ENCODE data around the gene HSPB9.

The HSPB9 gene

DNA sequence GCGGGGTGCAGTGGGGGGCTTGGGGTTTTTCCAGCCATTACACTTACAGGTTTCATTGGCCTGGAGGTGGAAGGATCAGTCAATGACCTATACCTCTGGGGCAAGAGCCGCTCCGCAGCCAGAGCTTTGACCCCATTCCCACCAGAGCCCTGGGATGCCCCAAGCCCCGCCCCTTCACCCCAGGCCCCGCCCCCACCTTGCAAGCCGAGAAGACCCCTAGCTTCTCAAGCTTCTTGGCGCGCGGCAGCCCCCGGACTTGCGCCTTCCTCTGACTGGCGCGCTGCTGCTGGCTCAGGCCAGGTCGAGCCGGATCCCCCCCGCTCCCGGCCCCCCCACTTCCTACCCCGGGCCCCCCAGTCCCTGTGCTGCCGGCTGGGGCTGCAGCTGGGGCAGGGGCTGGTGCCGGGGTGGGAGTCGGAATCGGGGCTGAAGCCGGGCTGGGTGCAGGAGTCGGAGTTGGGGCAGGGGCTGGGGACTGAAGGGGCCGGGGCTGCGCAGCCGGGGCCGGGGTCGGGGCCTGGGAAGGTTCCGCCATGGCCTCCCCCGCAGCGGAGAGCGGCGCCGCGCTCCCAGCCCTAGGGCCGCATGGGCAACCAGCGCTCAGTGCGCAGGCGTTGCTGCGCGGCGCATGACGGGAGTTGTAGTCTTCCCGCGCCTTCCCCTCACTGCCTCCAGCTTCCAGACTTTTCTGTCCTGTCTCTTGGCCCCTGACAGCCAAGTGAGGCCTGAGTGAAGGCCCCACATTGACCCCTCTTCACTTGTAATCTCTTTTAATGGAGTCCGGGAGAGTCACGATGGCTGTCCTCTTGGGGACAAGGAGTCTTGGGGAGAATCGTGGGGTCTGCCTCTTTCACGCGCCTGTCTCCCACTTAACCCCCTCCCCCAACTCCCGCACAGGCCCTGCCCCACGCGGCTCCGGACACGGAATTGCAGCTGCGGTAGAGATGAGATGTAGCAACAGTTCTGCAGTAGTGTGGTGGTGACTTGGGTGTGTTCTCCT, 1.5 kb upstream of the HSPB9 start, which contains the start of gene KAT2A:
Gene KAT2A, minus strand, starts transcription at position 598 of the 1,000 bp plus-strand sequence. Its CDS starts 63 bp downstream, at position 535.
- DNase-seq (ENCODE audit: low read depth) = peak; percentile 46
- TF ChIP-seq, protein P1, sequence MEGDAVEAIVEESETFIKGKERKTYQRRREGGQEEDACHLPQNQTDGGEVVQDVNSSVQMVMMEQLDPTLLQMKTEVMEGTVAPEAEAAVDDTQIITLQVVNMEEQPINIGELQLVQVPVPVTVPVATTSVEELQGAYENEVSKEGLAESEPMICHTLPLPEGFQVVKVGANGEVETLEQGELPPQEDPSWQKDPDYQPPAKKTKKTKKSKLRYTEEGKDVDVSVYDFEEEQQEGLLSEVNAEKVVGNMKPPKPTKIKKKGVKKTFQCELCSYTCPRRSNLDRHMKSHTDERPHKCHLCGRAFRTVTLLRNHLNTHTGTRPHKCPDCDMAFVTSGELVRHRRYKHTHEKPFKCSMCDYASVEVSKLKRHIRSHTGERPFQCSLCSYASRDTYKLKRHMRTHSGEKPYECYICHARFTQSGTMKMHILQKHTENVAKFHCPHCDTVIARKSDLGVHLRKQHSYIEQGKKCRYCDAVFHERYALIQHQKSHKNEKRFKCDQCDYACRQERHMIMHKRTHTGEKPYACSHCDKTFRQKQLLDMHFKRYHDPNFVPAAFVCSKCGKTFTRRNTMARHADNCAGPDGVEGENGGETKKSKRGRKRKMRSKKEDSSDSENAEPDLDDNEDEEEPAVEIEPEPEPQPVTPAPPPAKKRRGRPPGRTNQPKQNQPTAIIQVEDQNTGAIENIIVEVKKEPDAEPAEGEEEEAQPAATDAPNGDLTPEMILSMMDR (IDR thresholded peaks at IDR 0.05; ENCODE audit: control insufficient read depth, extremely low read depth, insufficient read depth) = no peak
- H3K4me3 ChIP-seq (ENCODE audit: low read depth, low read length) = peak within 1 kb of the TSS; percentile 70

GRCh38 chr17:42124256-42124655, 1.7 kb downstream of the HSPB9 start:
- TF ChIP-seq, protein P1 (IDR thresholded peaks at IDR 0.05; ENCODE audit: control insufficient read depth, extremely low read depth, insufficient read depth) = no peak
- no peak overlapping the region for H3K4me3 ChIP-seq (ENCODE audit: low read depth, low read length)
- DNase-seq (ENCODE audit: low read depth) = no peak

DNA sequence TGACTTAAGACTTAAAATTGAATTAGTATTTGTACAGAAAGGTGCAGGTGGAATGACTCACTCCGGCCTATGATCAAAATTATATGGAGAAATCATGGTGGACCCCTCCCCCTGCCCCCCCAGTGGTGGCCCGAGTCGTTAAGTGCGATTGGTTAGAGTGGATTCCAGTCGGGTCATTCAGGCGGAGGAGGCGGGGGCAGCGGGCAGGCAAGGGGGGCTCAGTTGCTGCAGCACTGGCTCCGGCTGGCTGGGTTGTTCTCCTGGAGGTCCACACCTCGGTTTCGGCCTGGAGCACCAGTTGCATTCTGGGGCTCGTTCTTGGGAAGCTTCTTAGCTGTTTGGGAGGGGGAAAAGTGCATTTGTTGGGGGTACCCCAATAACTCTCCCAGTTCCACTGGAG, 3.0 kb downstream of the HSPB9 start:
- TF ChIP-seq, protein P1 (IDR thresholded peaks at IDR 0.05; ENCODE audit: control insufficient read depth, extremely low read depth, insufficient read depth) = no peak
- no peak for DNase-seq (ENCODE audit: low read depth)

DNA sequence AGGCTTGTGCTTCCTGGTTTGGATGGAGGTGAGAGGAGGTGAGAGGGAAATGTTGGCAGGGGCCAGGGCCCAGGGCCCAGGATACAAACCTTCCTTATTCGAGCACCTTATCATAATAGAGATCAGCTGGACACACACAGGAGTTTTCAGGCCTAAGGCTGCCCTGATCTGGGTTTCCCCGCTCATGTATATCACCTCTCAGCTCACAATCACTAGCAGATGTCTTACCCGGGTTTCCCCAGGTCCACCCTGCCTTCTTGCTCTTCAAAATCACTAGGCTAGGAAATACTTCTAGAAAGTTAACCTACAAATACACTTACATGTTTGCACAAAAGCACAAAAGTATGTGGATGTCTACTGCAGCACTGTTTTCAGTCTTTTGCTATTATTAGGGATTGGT, 4.2 kb downstream of the HSPB9 start:
- no peak overlapping the region for H3K4me3 ChIP-seq (ENCODE audit: low read depth, low read length)
- no peak for DNase-seq (ENCODE audit: low read depth)
- TF ChIP-seq, protein P1 (IDR thresholded peaks at IDR 0.05; ENCODE audit: control insufficient read depth, extremely low read depth, insufficient read depth) = no peak

More for the DNA sequence above, 3.0 kb downstream of the HSPB9 start:
- no peak overlapping the region for H3K4me3 ChIP-seq (ENCODE audit: low read depth, low read length)

- H3K4me3 ChIP-seq (ENCODE audit: low read depth, low read length) = no peak overlapping the region
- TF ChIP-seq, protein P1 (IDR thresholded peaks at IDR 0.05; ENCODE audit: control insufficient read depth, extremely low read depth, insufficient read depth) = no peak
- no peak for DNase-seq (ENCODE audit: low read depth)
Measured at GRCh38 chr17:42127414-42127813, 4.8 kb downstream of the HSPB9 start.

- TF ChIP-seq, protein P1 (IDR thresholded peaks at IDR 0.05; ENCODE audit: control insufficient read depth, extremely low read depth, insufficient read depth) = no peak
- DNase-seq (ENCODE audit: low read depth) = no peak
- H3K4me3 ChIP-seq (ENCODE audit: low read depth, low read length) = no peak overlapping the region
Measured at GRCh38 chr17:42129109-42129837, 6.7 kb downstream of the HSPB9 start.

Measured in LNCaP clone FGC (cell line).